Right atrium auricular region (tissue), 2 donors: ENCODE results near the gene MCF2L. TPM values are rescaled to one million over a fixed set of nuclear protein-coding genes. Genes with fewer than 3 reads are reported as not detected.

Experiments used
- DNase-seq: peaks from one replicate; pipeline ENCODE4 v3.0.0-alpha.2; 2019; ENCODE audit warnings: low spot score
- H3K27ac ChIP-seq, 2 donors: fragments of 200-600 bp; sonication (generic); 1 replicate in 1 of 2; 2 replicates in 1 of 2; pipeline ENCODE4 v1.5.1; 2016 to 2019
- H3K27me3 ChIP-seq, 2 donors: fragments of 200-600 bp; sonication (generic); one replicate each; pipeline versions ENCODE4 v1.5.1 to v1.6.0; 2017 to 2019
- H3K36me3 ChIP-seq: fragments of 200-600 bp; sonication (generic); one replicate; pipeline ENCODE4 v1.5.1; 2016
- H3K4me1 ChIP-seq, 2 donors: fragments of 200-600 bp; sonication (generic); one replicate each; pipeline versions ENCODE4 v1.5.1 to v1.6.0; 2017 to 2019
- H3K4me3 ChIP-seq, 2 donors: fragments of 200-600 bp; sonication (generic); 1 replicate in 1 of 2; 2 replicates in 1 of 2; pipeline ENCODE4 v1.5.1; 2017 to 2019; ENCODE audit warnings: mild to moderate bottlenecking in 1 of 2, moderate library complexity in 1 of 2
- H3K9me3 ChIP-seq, 2 donors: fragments of 200-600 bp; sonication (generic); one replicate each; pipeline ENCODE4 v1.5.1; 2019
- CTCF ChIP-seq, 2 donors: fragments of 200-600 bp; sonication (generic); IDR thresholded peaks; one replicate each; pipeline ENCODE4 v1.5.1; 2019; ENCODE audit warnings: antibody characterized with exemption in 2 of 2
- total RNA-seq, 2 donors: library from RNA; depleted of rRNA; stranded (reverse); fragments of >200 nt; gene quantifications; one replicate each; pipeline ENCODE4 v1.1.0, GENCODE V29; 2016

Gene MCF2L
- total RNA-seq, 2 donors from 2014 or later, result 17.1 to 21.6 TPM

GRCh38 chr13:113031465-113031864 is 62.5 kb downstream of the MCF2L start:
- DNase-seq, result no peak
- no peak for TF ChIP-seq CTCF (IDR thresholded peaks at IDR 0.05)
- no peaks in the 10 kb centered on the region for H3K27me3 ChIP-seq
- peaks cover 0 to 13% of the 10 kb centered on the region in 2 donors for H3K4me1 ChIP-seq
- no peak overlapping the region for H3K27ac ChIP-seq
- H3K36me3 ChIP-seq, result no peaks in the 10 kb centered on the region
- H3K4me3 ChIP-seq, result no peak overlapping the region
- no peaks in the 10 kb centered on the region for H3K9me3 ChIP-seq

- no peak for TF ChIP-seq CTCF (IDR thresholded peaks at IDR 0.05)
- Histone ChIP-seq H3K4me3 (no peak overlapping the region), H3K27me3 (no peaks in the 10 kb centered on the region), H3K27ac (no peak overlapping the region), H3K4me1 (peaks cover 0 to 13% of the 10 kb centered on the region in 2 donors), H3K36me3 (no peaks in the 10 kb centered on the region), H3K9me3 (no peaks in the 10 kb centered on the region)
- DNase-seq, result no peak
Observed at GRCh38 chr13:113032291-113032690, 63.3 kb downstream of the MCF2L start.

GRCh38 chr13:113033054-113033850 is 64.2 kb downstream of the MCF2L start:
- DNase-seq, result no peak
- Histone ChIP-seq H3K4me1 (peaks cover 0 to 13% of the 10 kb centered on the region in 2 donors), H3K9me3 (no peaks in the 10 kb centered on the region), H3K4me3 (no peak overlapping the region), H3K27ac (no peak overlapping the region), H3K36me3 (no peaks in the 10 kb centered on the region), H3K27me3 (no peaks in the 10 kb centered on the region)
- no peak for TF ChIP-seq CTCF (IDR thresholded peaks at IDR 0.05)

- Histone ChIP-seq H3K36me3 (no peaks in the 10 kb centered on the region), H3K27ac (no peak overlapping the region), H3K4me3 (no peak overlapping the region), H3K4me1 (peaks cover 0 to 13% of the 10 kb centered on the region in 2 donors), H3K27me3 (no peaks in the 10 kb centered on the region), H3K9me3 (no peaks in the 10 kb centered on the region)
- peak; percentile 71 for DNase-seq
- peak; percentile 31 to 84 for TF ChIP-seq CTCF (IDR thresholded peaks at IDR 0.05)
Observed at GRCh38 chr13:113034451-113035212, 65.6 kb downstream of the MCF2L start.

- Histone ChIP-seq H3K4me3 (no peak overlapping the region), H3K36me3 (no peaks in the 10 kb centered on the region), H3K4me1 (peaks cover 0 to 13% of the 10 kb centered on the region in 2 donors), H3K27ac (no peak overlapping the region), H3K9me3 (no peaks in the 10 kb centered on the region), H3K27me3 (no peaks in the 10 kb centered on the region)
- TF ChIP-seq CTCF (IDR thresholded peaks at IDR 0.05), result peak in 1 of 2 donors; percentile 25
- DNase-seq, result no peak
Observed at GRCh38 chr13:113035213-113035800, 66.3 kb downstream of the MCF2L start.
